ENCODE data around the gene TANK. TPM values are rescaled to one million over a fixed set of nuclear protein-coding genes. Genes with fewer than 3 reads are reported as not detected.

The TANK gene
- total and polyA plus RNA-seq, 2 experiments from 2014 or later: 17.9 to 33.2 TPM

- DNase-seq (ENCODE audit: low read depth in 1 of 2, low spot score in 1 of 2): no peak
- H3K4me1 ChIP-seq (ENCODE audit: low read depth): no peaks in the 10 kb centered on the region
- H3K9me3 ChIP-seq (ENCODE audit: low read depth): no peaks in the 10 kb centered on the region
- no peak overlapping the region for H3K27ac ChIP-seq
- no peak overlapping the region for H3K4me3 ChIP-seq
- no peaks in the 10 kb centered on the region for H3K36me3 ChIP-seq
- no peaks in the 10 kb centered on the region for H3K27me3 ChIP-seq
- TF ChIP-seq CTCF (IDR thresholded peaks at IDR 0.05; ENCODE audit: low read depth, low read length): no peak
Observed at GRCh38 chr2:161152302-161152701, 7.9 kb upstream of the TANK start.

- no peaks in the 10 kb centered on the region for H3K9me3 ChIP-seq (ENCODE audit: low read depth)
- H3K27ac ChIP-seq: no peak overlapping the region
- peaks cover 7% of the 10 kb centered on the region for H3K36me3 ChIP-seq
- H3K4me3 ChIP-seq: no peak overlapping the region
- no peak for TF ChIP-seq CTCF (IDR thresholded peaks at IDR 0.05; ENCODE audit: low read depth, low read length)
- H3K4me1 ChIP-seq (ENCODE audit: low read depth): peaks cover 8% of the 10 kb centered on the region
- DNase-seq (ENCODE audit: low read depth in 1 of 2, low spot score in 1 of 2): no peak
- no peaks in the 10 kb centered on the region for H3K27me3 ChIP-seq
Observed at GRCh38 chr2:161158882-161159281, 1.3 kb upstream of the TANK start.

- Histone ChIP-seq H3K9me3 (ENCODE audit: low read depth) (no peaks in the 10 kb centered on the region), H3K4me3 (peak overlapping the region; percentile 82), H3K4me1 (ENCODE audit: low read depth) (peaks cover 8% of the 10 kb centered on the region), H3K27ac (no peak overlapping the region), H3K36me3 (peaks cover 7% of the 10 kb centered on the region), H3K27me3 (no peaks in the 10 kb centered on the region)
- no peak for TF ChIP-seq CTCF (IDR thresholded peaks at IDR 0.05; ENCODE audit: low read depth, low read length)
- DNase-seq (ENCODE audit: low read depth in 1 of 2, low spot score in 1 of 2): no peak
Observed at GRCh38 chr2:161159456-161160225, 587 bp upstream of the TANK start.

GRCh38 chr2:161161074-161161706 is 962 bp downstream of the TANK start:
- no peak for TF ChIP-seq CTCF (IDR thresholded peaks at IDR 0.05; ENCODE audit: low read depth, low read length)
- no peak for DNase-seq (ENCODE audit: low read depth in 1 of 2, low spot score in 1 of 2)
- H3K4me1 ChIP-seq (ENCODE audit: low read depth): peaks cover 8% of the 10 kb centered on the region
- H3K4me3 ChIP-seq: peak overlapping the region; percentile 82
- H3K27me3 ChIP-seq: no peaks in the 10 kb centered on the region
- H3K36me3 ChIP-seq: peaks cover 7% of the 10 kb centered on the region
- H3K9me3 ChIP-seq (ENCODE audit: low read depth): no peaks in the 10 kb centered on the region
- H3K27ac ChIP-seq: peak overlapping the region; percentile 86

GRCh38 chr2:161163440-161163839 is 3.2 kb downstream of the TANK start:
- H3K9me3 ChIP-seq (ENCODE audit: low read depth): no peaks in the 10 kb centered on the region
- peaks cover 8% of the 10 kb centered on the region for H3K4me1 ChIP-seq (ENCODE audit: low read depth)
- H3K36me3 ChIP-seq: peaks cover 7% of the 10 kb centered on the region
- no peaks in the 10 kb centered on the region for H3K27me3 ChIP-seq
- no peak overlapping the region for H3K27ac ChIP-seq
- no peak for TF ChIP-seq CTCF (IDR thresholded peaks at IDR 0.05; ENCODE audit: low read depth, low read length)
- no peak overlapping the region for H3K4me3 ChIP-seq
- DNase-seq (ENCODE audit: low read depth in 1 of 2, low spot score in 1 of 2): no peak

Data from cardiac muscle cell (in vitro differentiated cells and primary cell).